NB4 (cell line): Measurements from ENCODE around the gene PDZRN3.

Experiments
- DNase-seq: peaks from one replicate; pipeline ENCODE4 v3.0.0; 2010; ENCODE audit warnings: low read depth
- H3K4me3 ChIP-seq: one replicate; pipeline ENCODE4 v1.5.1; 2011; ENCODE audit warnings: mild to moderate bottlenecking, low read depth, low read length, moderate library complexity
- CTCF ChIP-seq: IDR thresholded peaks from one replicate; pipeline ENCODE4 v1.5.1; 2012; ENCODE audit warnings: low read depth, low read length
- MAX ChIP-seq: IDR thresholded peaks from 2 replicates; pipeline ENCODE4 v1.6.1; 2011; ENCODE audit warnings: low read depth, low read length
- MYC ChIP-seq: IDR thresholded peaks from 2 replicates; pipeline ENCODE4 v1.6.1; 2011; ENCODE audit warnings: low read depth, low read length
- POLR2A ChIP-seq: IDR thresholded peaks from 2 replicates; pipeline ENCODE4 v1.6.1; 2011; ENCODE audit warnings: mild to moderate bottlenecking; ENCODE audit not compliant: insufficient read length; ENCODE audit errors: extremely low read depth

PDZRN3 gene

GRCh38 chr3:73504852-73505251, 119.9 kb downstream of the PDZRN3 start:
- TF ChIP-seq MYC (no peak), MAX (no peak), CTCF (no peak), POLR2A (no peak)
- DNase-seq: no peak
- no peak overlapping the region for H3K4me3 ChIP-seq

- DNase-seq: no peak
- TF ChIP-seq MAX: no peak
- no peak overlapping the region for H3K4me3 ChIP-seq
Observed at GRCh38 chr3:73504239-73504638, 120.5 kb downstream of the PDZRN3 start.

- no peak for DNase-seq
- TF ChIP-seq POLR2A: no peak
- no peak for TF ChIP-seq MAX
- TF ChIP-seq CTCF: no peak
- TF ChIP-seq MYC: no peak
- H3K4me3 ChIP-seq: no peak overlapping the region
Observed at GRCh38 chr3:73503781-73504180, 121.0 kb downstream of the PDZRN3 start.

GRCh38 chr3:73502609-73503583, 121.8 kb downstream of the PDZRN3 start:
- TF ChIP-seq MAX (0 out of 2 replicates have a peak, but pooled peaks have one; percentile 15), MYC (no peak), POLR2A (no peak), CTCF (peak; percentile 78)
- DNase-seq: peak; percentile 74
- no peak overlapping the region for H3K4me3 ChIP-seq

GRCh38 chr3:73500321-73500720, 124.4 kb downstream of the PDZRN3 start:
- no peak overlapping the region for H3K4me3 ChIP-seq
- no peak for DNase-seq
- TF ChIP-seq POLR2A: no peak
- no peak for TF ChIP-seq MYC
- no peak for TF ChIP-seq MAX
- TF ChIP-seq CTCF: no peak

- DNase-seq: no peak
- no peak overlapping the region for H3K4me3 ChIP-seq
- no peak for TF ChIP-seq MYC
- no peak for TF ChIP-seq POLR2A
- no peak for TF ChIP-seq CTCF
- TF ChIP-seq MAX: no peak
Observed at GRCh38 chr3:73499787-73500186, 125.0 kb downstream of the PDZRN3 start.
